NCI-H82 treated with DMSO at 0.1 percent for 48 hours (cell line): ENCODE results near the gene NELL1.

Experiments
- DNase-seq: peaks from one replicate; lab custom pipeline; 2025; ENCODE audit not compliant: unreplicated experiment; lab: John Stamatoyannopoulos, UW

The NELL1 gene

DNA sequence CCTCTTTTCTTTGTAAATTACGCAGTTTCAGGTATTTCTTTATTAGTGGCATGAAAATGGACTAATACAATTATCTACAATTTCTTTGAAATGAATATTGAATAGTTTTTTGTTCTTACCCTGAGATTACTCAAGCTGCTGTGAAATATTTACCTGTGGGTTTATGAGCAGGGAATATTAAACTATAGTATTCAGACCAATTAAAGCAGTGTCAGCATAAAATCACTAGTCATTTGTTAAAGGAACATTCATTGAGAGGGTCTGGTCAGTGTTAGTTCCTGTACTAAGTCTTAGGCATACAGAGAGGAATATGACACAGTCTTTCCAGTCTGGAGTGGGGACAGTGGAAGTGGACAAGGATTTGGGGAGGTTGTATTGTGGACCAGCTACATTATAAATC lies 877.3 kb downstream of the NELL1 start:
- DNase-seq, result no peak

DNA sequence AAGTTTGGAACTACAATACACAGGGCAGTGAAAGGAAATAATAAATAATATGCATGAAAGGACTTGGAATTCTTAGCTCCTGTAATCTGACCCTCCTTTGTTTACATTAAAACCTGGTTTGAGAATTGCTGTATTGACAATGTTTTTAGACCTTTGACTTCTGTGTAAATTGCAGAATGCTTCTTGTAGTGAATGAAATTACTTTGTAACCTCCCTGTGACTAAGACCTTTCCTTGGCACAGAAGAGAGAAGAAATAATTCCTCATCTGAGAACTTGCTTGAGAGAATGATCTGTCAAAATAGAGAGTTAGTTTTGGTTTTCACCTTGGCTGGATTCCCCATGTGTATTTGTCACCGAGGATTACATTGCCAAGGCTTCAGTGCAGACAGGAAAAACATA lies 883.5 kb downstream of the NELL1 start:
- DNase-seq, result no peak

DNA sequence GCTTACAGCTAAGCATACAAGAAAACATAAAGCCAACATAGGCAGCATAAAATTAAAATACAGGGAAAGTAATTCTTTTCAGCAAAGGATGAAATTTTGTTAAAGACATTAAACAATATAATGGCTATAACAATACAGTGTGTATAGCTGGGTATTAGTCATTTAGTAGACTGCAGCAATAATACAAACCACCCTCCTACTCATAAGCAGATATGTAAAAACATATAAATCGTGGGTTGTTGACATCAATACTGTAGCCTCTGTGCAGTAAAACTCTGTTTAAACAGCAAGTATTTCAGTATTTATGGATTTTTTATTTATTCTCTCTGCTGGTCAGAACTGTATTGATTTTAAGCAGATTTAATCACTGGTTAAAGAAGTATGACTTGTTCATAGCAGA lies 884.4 kb downstream of the NELL1 start:
- no peak for DNase-seq

DNA sequence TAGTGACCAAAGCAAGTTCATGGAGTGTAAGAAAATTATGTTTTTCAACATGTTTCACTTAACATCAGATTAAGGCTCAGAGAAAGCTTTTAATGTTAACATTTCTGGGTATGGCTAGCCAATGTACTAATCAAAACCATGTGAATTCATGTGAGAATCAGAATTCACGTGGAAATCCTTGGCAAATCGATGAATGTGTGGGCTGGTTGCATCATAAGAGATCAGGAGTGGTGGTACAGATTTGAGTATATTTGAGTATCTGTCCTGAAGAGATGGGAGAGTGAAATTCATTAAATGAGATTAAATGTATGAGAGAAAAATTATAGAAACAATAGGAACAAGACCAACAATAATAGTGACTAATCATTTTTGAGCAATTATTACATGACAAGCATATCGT lies 884.9 kb downstream of the NELL1 start:
- no peak for DNase-seq

DNA sequence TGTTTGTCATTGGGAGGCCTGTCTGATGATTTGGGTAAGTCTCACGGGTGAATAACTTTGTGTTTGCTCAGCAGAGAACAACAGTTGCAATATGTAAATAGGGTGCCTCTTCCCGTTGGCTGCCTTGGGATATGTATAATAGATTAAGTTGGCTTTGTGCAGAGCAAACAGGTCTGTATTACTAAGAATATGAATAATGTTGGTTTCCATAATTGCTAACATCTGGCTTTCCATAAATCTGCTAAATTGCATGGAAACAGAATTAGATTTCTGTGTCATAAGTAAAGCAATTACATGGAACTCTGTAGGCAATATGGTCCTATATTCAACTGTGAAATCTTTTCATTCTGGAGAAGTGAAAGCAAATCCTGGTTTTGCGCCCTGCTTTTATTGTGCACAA lies 887.5 kb downstream of the NELL1 start:
- DNase-seq, result no peak

DNA sequence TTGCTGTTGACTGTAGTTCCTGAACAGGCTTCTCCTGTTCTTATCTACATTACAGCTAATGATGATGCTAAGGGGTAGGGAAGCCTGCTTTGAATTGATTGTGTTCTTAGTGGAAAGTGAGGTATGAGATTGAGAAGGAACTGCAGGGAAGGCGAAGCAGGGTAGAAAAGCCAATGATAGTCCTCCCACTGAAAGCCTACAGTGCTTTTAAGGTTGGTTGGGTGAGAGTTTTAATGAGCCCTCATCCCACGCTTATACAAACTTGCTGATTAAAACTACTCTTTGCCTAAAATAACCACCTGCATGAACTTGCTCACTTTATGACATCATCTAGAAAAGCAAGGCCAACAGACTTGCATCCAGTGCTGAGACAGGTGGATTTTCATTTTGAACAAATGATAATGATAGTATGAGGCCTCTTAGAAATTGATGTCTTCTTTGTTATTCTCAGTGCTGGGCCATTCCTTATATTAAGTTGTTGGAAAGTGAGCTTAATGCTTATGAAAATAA lies 891.1 kb downstream of the NELL1 start:
- DNase-seq, result no peak

DNA sequence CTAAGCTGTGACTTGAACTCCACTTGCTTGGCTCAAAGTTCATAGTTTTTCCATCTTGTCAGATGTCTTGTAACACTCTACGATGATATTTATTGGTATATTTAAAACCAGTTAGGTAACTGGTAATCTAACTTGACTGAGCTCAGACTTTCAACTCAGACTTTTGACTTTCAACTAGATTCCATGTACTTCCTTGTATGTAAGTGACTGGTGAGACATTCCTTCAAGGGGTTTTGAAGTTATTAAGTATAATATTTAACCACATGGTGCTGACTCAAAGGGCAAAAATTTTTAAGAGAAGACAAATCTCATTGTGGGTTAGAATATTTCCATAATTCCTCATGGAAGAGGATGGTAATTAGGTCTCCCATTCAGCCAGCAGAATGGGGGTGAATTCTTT lies 892.2 kb downstream of the NELL1 start:
- DNase-seq, result no peak

DNA sequence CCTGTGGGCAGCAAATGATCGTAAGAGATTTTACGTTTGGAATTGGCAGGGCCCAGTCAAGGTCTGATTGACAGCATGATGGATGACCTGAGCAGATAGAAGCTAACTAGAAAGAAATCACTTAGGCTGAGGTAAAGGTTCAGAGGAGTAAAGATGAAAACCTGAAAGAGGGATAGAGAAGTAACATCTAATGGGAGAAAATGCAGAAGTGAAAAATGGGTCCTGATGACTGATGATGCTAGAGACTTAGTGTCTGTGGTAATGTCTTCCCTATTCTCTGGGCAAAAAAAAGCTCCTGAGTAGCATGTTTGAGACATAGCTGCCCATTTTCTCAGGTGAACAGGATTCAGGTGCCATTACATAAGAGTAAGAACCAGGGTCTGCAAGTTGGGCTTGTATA lies 894.7 kb downstream of the NELL1 start:
- DNase-seq, result no peak

DNA sequence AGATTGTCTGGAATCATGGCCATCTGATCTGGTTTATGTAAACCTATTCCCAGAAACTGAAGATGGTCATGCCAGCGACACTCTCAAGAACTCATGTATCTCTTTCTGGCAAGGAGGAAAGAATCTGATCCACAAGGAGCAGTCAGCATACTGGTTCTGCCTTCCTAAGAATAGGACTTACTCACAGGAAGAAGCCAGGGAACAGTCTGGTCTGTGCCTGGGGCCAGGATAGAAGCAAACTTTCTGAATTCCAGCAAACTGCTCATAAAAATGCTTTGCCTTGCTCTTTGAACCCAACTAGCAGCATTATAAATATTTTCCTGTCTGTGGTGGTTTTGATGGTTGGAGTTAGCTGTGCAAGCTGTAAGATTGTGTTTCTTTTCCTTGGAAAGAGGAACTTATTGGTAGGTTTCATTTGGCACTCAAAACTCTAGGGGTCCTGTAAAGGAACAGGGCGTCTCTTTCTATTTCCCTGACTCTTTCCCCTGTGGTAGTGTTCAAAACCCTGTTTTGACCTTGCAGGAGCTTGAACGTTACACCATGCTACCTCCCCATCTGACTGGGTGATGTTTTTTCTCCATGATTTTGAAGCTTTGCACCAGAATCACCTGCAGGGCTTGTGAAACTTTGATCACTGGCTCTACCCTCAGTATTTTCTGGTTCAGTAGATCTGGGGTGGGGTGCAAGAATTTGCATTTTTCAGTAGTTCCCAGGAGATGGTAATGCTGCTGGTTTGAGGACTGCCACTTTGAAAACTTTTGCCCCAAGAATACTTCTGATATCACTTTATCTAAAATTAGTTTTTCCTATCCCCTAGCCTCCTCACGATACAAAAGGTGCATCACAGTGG lies 895.7 kb downstream of the NELL1 start:
- DNase-seq, result no peak

DNA sequence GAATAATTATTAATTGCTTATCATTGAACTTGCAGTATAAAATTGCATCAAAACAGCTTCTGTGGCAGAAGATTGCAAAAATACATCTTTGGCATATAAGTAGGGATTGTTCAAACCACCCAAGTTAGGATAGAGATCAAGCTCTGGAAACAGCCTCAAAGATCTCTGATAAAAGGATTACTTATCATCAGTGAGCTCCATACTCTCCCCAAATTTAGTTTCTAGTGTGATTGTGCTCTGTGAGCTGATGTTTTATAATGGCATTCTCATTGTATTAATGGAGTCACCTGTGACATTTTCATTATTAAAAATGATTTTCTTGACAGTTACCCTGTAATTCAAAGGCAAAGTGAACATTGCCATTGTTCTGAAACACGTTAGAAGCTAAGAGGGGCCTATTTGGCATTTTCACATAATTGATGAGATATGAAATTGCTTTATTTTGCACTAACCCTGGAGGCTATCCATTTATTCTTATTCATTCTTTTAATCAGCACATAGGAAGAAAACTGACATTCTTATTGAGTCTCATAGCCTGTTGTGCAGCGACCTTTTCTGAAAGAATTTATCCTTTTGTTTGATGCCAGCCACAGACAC lies 897.2 kb downstream of the NELL1 start:
- DNase-seq, result no peak

DNA sequence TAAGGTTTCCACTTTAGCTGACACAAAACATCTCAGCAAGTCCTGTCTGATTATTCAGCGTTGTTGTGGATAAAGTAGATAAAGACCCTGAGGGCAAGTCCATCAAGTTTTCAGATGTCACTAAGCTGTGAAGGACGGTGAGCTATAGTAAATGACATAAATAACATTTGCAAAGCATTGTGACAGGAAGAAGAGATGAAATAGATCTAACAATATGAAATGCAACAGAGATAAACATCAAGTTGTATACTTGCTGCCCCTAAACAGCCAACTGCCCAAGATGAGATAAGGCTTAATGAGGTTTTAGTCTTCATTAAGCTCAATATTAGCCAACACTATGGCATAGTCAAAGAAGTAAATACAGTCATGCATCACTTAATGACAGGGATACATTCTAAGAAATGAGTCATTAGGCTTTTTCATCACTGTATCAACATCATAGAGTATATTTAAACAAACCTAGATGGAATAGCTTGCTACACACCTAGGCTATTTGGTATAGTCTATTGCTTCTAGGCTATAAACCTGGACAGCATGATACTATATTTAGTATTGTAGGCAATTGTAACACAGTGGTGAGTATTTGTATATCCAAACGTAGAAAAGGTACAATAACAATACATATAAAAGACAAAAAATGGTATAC lies 898.4 kb downstream of the NELL1 start:
- no peak for DNase-seq

DNA sequence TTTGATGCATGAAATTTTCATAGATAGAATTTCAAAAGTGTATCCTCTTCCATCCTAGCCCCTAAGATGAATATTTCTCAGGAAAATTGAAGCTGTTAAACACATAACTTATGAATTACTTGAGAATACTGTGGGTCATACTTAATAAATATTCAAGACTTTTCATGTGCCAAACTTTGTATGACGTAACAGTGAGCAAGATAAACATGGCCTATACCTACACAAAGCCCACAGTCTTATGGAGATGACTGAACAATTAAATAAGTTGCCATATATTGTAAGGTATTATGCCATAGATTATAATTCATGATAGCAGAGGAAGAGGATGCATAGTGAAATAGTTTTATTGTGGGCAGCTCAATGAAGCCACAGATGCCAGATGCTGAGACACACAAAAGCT lies 902.8 kb downstream of the NELL1 start:
- no peak for DNase-seq

DNA sequence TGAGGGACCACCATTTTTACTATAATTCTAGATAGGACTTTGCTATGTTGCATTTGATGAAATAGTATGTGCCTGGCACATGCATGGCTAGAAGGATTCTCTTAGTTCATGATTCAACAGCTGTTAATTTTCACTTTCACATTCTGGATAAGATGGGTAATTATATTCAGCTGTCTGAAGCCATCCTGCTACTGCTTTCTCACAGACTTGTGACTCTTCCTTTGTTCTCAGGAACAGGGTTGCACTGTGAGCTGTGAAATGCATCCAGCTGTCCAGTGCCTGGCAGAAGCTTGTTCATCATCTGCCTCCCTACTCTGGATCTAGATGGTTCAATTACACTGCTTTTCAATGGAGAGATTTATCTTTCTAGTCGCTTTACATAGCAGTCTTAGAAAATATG lies 913.4 kb downstream of the NELL1 start:
- DNase-seq, result no peak

DNA sequence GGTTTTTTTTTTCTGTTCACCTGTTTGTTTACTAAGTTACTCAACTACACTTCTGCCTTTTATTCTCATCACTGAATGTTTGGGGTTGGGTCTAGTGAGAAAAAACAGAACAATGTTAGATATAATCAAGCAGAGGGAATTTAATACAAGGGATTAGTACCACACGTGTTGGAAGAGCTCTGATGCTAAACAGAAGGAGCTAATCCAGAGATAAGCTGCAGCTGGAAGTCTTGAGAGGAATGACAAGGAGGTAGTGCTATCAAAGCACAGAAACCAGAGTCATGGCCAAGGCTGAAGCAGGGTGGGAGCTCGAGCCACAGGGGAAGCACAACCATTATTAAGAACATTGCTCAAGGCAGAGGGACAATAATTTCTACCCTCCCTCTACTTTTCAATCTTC lies 919.4 kb downstream of the NELL1 start:
- DNase-seq, result peak; percentile 91

DNA sequence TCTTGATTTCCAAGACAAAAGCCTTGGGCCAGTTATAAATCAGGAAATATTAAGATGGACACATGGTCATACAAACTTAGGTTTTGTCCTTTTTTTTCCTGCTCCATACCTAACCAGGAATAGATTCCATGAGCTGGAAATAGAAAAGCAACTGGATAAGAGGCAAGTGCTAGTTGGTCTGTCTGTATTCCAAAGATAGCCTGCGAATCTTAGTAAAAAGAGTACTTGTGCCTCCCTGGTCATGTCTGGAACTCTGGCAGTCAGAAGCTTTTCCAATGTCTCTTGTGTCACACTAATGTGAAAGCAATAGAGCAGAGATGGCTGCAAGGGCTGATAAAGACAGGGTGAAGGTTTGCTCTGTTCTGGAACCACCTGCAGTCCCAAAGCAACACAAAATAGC lies 933.3 kb downstream of the NELL1 start:
- DNase-seq, result no peak

DNA sequence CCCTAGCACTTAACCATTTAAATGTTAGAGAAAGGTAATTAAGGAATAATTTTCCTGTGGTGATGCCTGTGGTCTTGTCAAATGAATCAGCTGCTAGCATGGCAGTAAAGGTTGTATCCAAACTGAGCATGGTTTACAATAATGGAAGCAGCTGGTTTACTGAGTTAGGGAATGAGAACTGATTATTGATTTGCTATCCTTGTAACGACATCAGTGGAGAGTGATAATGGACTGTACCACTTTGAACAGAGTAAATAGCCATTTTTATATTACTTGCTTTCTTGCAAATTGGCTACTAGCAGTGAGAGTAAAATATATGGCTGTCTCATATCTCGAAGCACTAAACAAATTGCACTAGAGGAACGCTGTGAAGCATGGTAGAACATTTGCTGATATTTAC lies 934.5 kb downstream of the NELL1 start:
- DNase-seq, result no peak

DNA sequence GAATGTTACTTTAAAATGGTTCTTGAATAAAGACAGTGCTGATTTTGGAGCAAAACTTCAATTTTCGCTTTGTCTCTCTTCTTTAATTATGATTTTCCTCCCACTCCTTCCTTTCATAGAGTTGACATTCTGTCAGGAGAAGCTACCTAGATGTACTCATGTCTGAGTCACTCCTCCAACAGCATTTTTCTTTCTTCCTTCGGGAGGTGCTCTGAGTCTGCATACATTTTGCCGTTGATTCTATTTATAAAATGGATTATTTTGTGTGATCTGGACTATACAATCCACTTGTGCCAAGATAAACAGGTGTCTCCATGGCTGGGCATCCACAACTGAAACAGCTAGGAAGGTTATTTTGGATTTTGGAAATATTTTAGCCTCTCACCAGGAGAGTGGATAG lies 935.2 kb downstream of the NELL1 start:
- no peak for DNase-seq

DNA sequence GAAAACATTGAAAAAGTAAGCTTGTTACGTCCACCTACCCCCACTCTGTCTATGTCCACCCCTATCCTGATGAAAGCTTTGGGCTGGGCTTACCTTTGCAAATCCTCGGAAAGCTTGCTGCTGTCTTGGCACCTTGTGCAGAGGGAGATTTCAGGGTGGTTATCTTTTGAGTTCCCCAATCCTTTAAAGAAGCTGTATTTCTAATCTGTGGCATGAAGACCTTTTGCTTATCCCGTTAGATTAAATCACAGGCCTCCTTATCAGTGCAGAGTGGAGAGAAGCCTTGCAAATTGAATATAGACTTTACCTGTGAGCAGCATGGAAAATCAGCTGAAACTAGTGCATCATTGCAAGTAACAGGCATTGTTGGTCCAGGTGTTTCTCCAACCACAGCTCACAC lies 942.9 kb downstream of the NELL1 start:
- peak; percentile 29 for DNase-seq

DNA sequence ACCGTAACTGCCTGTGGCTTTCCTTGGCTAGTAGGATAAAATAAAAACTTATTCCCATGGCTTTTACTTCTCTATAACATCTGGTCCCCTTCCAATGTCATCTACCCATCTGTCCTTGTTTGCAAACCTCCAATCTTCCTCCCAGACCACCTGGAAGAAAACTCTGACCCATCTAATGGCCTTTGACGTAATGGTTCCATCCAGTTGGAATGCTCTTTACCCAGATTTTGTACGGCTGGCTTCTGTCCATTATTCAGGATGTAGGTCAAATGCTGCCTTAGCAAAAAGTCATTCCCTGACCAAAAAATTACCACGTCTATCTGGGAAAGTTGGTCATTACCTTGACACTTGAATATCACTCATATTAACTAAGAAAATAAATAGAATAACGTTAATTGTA lies 945.6 kb downstream of the NELL1 start:
- peak; percentile 31 for DNase-seq

DNA sequence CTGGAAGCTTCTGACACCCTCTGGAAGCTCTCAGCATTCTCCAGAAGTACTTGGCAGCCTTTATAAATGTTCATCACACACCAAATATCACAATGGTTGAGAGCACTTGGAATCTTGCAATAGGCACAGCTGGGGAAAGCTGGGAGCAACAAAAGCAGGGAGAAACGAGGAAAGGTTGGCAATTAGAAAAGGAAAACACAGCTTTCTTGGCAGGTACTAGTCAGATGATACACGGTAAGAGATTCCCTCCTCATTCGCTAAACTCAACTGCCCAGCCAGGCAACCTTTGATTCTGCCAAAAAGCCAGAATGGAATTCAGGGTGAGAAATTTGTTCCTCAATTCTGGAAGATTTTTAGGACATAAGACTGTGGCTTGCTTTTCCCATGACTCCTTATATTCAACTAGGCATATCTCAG lies 946.6 kb downstream of the NELL1 start:
- DNase-seq, result no peak

DNA sequence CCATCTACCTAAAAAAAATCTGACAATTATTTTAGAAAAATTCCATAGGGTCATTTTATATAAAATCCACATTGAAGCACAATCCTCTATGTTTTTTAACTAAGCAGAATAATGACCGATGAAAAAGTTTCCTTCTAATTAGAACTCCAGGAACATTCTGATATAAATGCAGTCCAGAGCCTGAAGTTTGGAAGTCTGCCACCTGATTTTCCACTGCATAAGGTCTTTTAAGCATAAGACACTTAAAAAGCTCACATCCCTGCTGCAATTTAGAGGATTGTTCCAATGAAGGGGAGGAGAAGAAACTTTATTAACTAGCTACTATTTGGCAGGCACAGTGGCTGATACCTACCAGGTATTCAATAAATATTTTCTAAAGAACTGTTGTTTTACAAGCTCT lies 953.2 kb downstream of the NELL1 start:
- DNase-seq, result no peak

DNA sequence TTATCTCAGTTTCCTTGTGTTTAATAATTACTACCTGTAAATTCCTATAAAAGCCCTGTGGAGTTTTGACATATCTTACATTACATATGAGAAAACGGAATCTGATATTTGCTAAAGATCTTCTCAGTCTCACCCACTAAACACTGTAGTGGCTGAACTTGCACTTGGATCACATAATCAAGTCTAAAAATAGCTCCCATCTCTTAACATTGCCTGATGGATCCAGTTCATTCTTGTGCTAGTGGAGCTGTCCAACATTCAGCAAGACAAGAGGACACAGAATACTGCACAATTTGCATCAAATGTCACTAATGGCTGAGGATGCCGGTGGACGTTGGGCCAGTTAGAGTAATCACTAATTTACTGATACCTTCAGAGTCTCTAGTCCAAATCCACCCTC lies 953.6 kb downstream of the NELL1 start:
- no peak for DNase-seq
